Trophoblast cell (in vitro differentiated cells and primary cell): Measurements from ENCODE around the gene GSE1.
A peak's percentile ranks its signal among the peaks of the same experiment; 100 is the strongest.

Source experiments
- DNase-seq, 2 donors: peaks; one replicate each; pipeline ENCODE4 v3.0.0-alpha.2; 2016
- H2AFZ ChIP-seq: 2 replicates; pipeline ENCODE4 v1.6.1; 2013; ENCODE audit warnings: low read length, moderate library complexity, mild to moderate bottlenecking; ENCODE audit not compliant: insufficient read depth, poor library complexity
- H2AK5ac ChIP-seq: 2 replicates; pipeline ENCODE4 v1.6.1; 2013; ENCODE audit warnings: mild to moderate bottlenecking, low read length
- H2BK120ac ChIP-seq: 2 replicates; pipeline ENCODE4 v1.6.1; 2013; ENCODE audit warnings: low read length, mild to moderate bottlenecking, moderate library complexity; ENCODE audit not compliant: insufficient read depth, poor library complexity
- H2BK12ac ChIP-seq: 2 replicates; pipeline ENCODE4 v1.6.1; 2013; ENCODE audit warnings: mild to moderate bottlenecking, low read length, moderate library complexity
- H2BK5ac ChIP-seq: 2 replicates; pipeline ENCODE4 v1.6.1; 2013; ENCODE audit warnings: low read length, low read depth, moderate library complexity, mild to moderate bottlenecking; ENCODE audit not compliant: poor library complexity
- H3K14ac ChIP-seq: 2 replicates; pipeline ENCODE4 v1.6.1; 2013; ENCODE audit warnings: mild to moderate bottlenecking, low read length
- H3K18ac ChIP-seq: 2 replicates; pipeline ENCODE4 v1.6.1; 2013; ENCODE audit warnings: mild to moderate bottlenecking, low read length
- H3K23ac ChIP-seq: 2 replicates; pipeline ENCODE4 v1.6.1; 2013; ENCODE audit warnings: low read length
- H3K27ac ChIP-seq: 2 replicates; pipeline ENCODE4 v1.5.1; 2013; ENCODE audit warnings: low read depth, mild to moderate bottlenecking, inconsistent platforms, low read length, moderate library complexity
- H3K27me3 ChIP-seq: 2 replicates; pipeline ENCODE4 v1.6.1; 2013; ENCODE audit warnings: inconsistent platforms, mild to moderate bottlenecking, low read length, moderate library complexity; ENCODE audit not compliant: insufficient read depth
- H3K36me3 ChIP-seq, 2 experiments: 1 replicate in 1 of 2; 2 replicates in 1 of 2; pipeline ENCODE4 v1.6.1; 2013; ENCODE audit warnings: low read length in 2 of 2, mild to moderate bottlenecking in 2 of 2, moderate library complexity in 1 of 2; ENCODE audit not compliant: insufficient read depth in 2 of 2, control insufficient read depth in 1 of 2
- H3K4ac ChIP-seq: 2 replicates; pipeline ENCODE4 v1.6.1; 2013; ENCODE audit warnings: low read depth, mild to moderate bottlenecking, low read length, moderate library complexity
- H3K4me1 ChIP-seq, 2 experiments: 1 replicate in 1 of 2; 2 replicates in 1 of 2; pipeline ENCODE4 v1.6.1; 2013; ENCODE audit warnings: low read length in 2 of 2, mild to moderate bottlenecking in 2 of 2, moderate library complexity in 1 of 2; ENCODE audit not compliant: insufficient read depth in 2 of 2, control insufficient read depth in 1 of 2
- H3K4me2 ChIP-seq: 2 replicates; pipeline ENCODE4 v1.6.1; 2013; ENCODE audit warnings: inconsistent platforms, mild to moderate bottlenecking, low read length, moderate library complexity
- H3K4me3 ChIP-seq: 2 replicates; pipeline ENCODE4 v1.5.1; 2013; ENCODE audit warnings: mild to moderate bottlenecking, low read depth, low read length, inconsistent platforms
- H3K79me1 ChIP-seq: one replicate; pipeline ENCODE4 v1.6.1; 2013; ENCODE audit warnings: low read length
- H3K79me2 ChIP-seq: 2 replicates; pipeline ENCODE4 v1.6.1; 2013; ENCODE audit warnings: low read length, mild to moderate bottlenecking; ENCODE audit not compliant: control insufficient read depth, insufficient read depth, poor library complexity
- H3K9ac ChIP-seq: 2 replicates; pipeline ENCODE4 v1.6.1; 2013; ENCODE audit warnings: mild to moderate bottlenecking, low read length
- H3K9me3 ChIP-seq: 2 replicates; pipeline ENCODE4 v1.6.1; 2013; ENCODE audit warnings: low read depth, mild to moderate bottlenecking, control low read depth, inconsistent platforms, low read length; ENCODE audit not compliant: insufficient read depth
- H4K12ac ChIP-seq: 2 replicates; pipeline ENCODE4 v1.6.1; 2013; ENCODE audit warnings: low read depth, mild to moderate bottlenecking, low read length, moderate library complexity
- H4K8ac ChIP-seq: 2 replicates; pipeline ENCODE4 v1.6.1; 2013; ENCODE audit warnings: low read depth, mild to moderate bottlenecking, low read length, moderate library complexity
- H4K91ac ChIP-seq: one replicate; pipeline ENCODE4 v1.6.1; 2013; ENCODE audit warnings: low read depth, mild to moderate bottlenecking, low read length, moderate library complexity
- WGBS: extraction: QIAGEN DNeasy Blood & Tissue Kit; methylation state at CpG from one replicate; pipeline ENCODE4 v1.1.7; 2013; ENCODE audit warnings: missing lambda C conversion rate; ENCODE audit not compliant: insufficient read length, insufficient coverage; ENCODE audit errors: extremely low coverage; 5-methylcytosine and 5-hydroxymethylcytosine counted together

The GSE1 gene

DNA sequence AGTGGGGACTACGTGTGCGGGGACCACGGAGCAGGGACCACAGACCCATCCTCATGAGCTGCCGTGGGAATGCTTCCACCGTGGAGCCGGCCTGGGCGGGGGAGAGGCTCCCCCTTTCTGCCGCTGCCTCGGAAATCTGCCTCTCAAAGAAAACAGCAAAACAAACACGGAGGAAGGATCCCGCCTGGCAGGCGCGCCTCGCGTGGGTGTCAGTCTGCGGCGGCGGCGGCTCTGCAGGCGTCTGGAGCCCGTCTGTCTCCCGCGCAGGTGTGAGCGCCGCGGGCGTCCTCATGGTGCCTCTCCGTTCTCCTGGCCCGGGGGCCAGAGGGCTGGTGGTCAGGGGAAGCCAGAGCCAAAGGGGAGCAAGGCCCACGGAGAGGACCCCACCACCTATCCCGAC lies 27.5 kb downstream of the GSE1 start:
- H2AFZ ChIP-seq: no peak overlapping the region
- no peak for DNase-seq
- no CpG with 5 or more reads among the region's 31 CpGs for WGBS
- H3K4me1 ChIP-seq: peaks cover 13 to 14% of the 10 kb centered on the region in 2 experiments
- no peak overlapping the region for H2BK12ac ChIP-seq
- no peak overlapping the region for H4K8ac ChIP-seq
- no peaks in the 10 kb centered on the region for H3K27me3 ChIP-seq
- no peak overlapping the region for H3K18ac ChIP-seq
- H3K27ac ChIP-seq: no peak overlapping the region
- no peak overlapping the region for H3K14ac ChIP-seq
- peaks cover 13 to 29% of the 10 kb centered on the region in 2 experiments for H3K36me3 ChIP-seq
- no peak overlapping the region for H3K9ac ChIP-seq
- H3K9me3 ChIP-seq: no peaks in the 10 kb centered on the region
- H3K4ac ChIP-seq: no peak overlapping the region
- peaks cover 10% of the 10 kb centered on the region for H3K79me2 ChIP-seq
- H3K4me2 ChIP-seq: no peak overlapping the region
- no peak overlapping the region for H2AK5ac ChIP-seq
- H3K23ac ChIP-seq: no peak overlapping the region
- no peak overlapping the region for H4K91ac ChIP-seq
- H2BK5ac ChIP-seq: no peak overlapping the region
- peaks cover 6% of the 10 kb centered on the region for H3K79me1 ChIP-seq
- H3K4me3 ChIP-seq: no peak overlapping the region
- H4K12ac ChIP-seq: no peak overlapping the region
- no peak overlapping the region for H2BK120ac ChIP-seq

- Histone ChIP-seq H2AFZ (no peak overlapping the region), H3K27ac (no peak overlapping the region), H2BK120ac (no peak overlapping the region), H3K79me2 (peaks cover 7% of the 10 kb centered on the region), H3K18ac (no peak overlapping the region), H4K91ac (no peak overlapping the region), H3K27me3 (no peaks in the 10 kb centered on the region), H3K14ac (no peak overlapping the region), H3K9ac (no peak overlapping the region), H3K36me3 (peaks cover 8 to 25% of the 10 kb centered on the region in 2 experiments), H2BK5ac (no peak overlapping the region), H4K8ac (no peak overlapping the region), H2AK5ac (no peak overlapping the region), H3K4ac (peak overlapping the region; percentile 20), H2BK12ac (no peak overlapping the region), H3K9me3 (no peaks in the 10 kb centered on the region), H3K79me1 (peaks cover 6% of the 10 kb centered on the region), H3K4me3 (no peak overlapping the region), H3K23ac (no peak overlapping the region), H3K4me1 (peaks cover 18 to 20% of the 10 kb centered on the region in 2 experiments), H4K12ac (no peak overlapping the region), H3K4me2 (no peak overlapping the region)
- WGBS: no CpG with 5 or more reads among the region's 24 CpGs
- DNase-seq: no peak
Observed at GRCh38 chr16:85641305-85641704, 28.2 kb downstream of the GSE1 start.

GRCh38 chr16:85641776-85642176 lies 28.7 kb downstream of the GSE1 start:
- Histone ChIP-seq H3K27me3 (no peaks in the 10 kb centered on the region), H2BK120ac (no peak overlapping the region), H4K8ac (no peak overlapping the region), H3K9me3 (no peaks in the 10 kb centered on the region), H3K4ac (peak overlapping the region; percentile 20), H2AFZ (no peak overlapping the region), H3K4me3 (no peak overlapping the region), H3K79me1 (peaks cover 9% of the 10 kb centered on the region), H2AK5ac (no peak overlapping the region), H4K12ac (no peak overlapping the region), H3K27ac (no peak overlapping the region), H3K18ac (no peak overlapping the region), H3K4me1 (peaks cover 21 to 22% of the 10 kb centered on the region in 2 experiments), H4K91ac (no peak overlapping the region), H3K14ac (no peak overlapping the region), H2BK5ac (no peak overlapping the region), H3K9ac (no peak overlapping the region), H3K4me2 (no peak overlapping the region), H3K23ac (no peak overlapping the region), H3K79me2 (peaks cover 10% of the 10 kb centered on the region), H3K36me3 (peaks cover 7 to 24% of the 10 kb centered on the region in 2 experiments), H2BK12ac (no peak overlapping the region)
- no CpG with 5 or more reads among the region's 12 CpGs for WGBS
- no peak for DNase-seq

- no peak overlapping the region for H2AK5ac ChIP-seq
- no peaks in the 10 kb centered on the region for H3K9me3 ChIP-seq
- no CpG with 5 or more reads among the region's 32 CpGs for WGBS
- H3K23ac ChIP-seq: no peak overlapping the region
- no peak overlapping the region for H2AFZ ChIP-seq
- H2BK120ac ChIP-seq: no peak overlapping the region
- H4K12ac ChIP-seq: no peak overlapping the region
- H3K9ac ChIP-seq: no peak overlapping the region
- DNase-seq: no peak
- no peak overlapping the region for H4K8ac ChIP-seq
- no peaks in the 10 kb centered on the region for H3K27me3 ChIP-seq
- peaks cover 12% of the 10 kb centered on the region for H3K79me2 ChIP-seq
- no peak overlapping the region for H2BK12ac ChIP-seq
- H3K14ac ChIP-seq: no peak overlapping the region
- peaks cover 11 to 24% of the 10 kb centered on the region in 2 experiments for H3K36me3 ChIP-seq
- no peak overlapping the region for H3K18ac ChIP-seq
- H3K4me2 ChIP-seq: no peak overlapping the region
- no peak overlapping the region for H3K27ac ChIP-seq
- no peak overlapping the region for H2BK5ac ChIP-seq
- no peak overlapping the region for H4K91ac ChIP-seq
- peaks cover 23 to 24% of the 10 kb centered on the region in 2 experiments for H3K4me1 ChIP-seq
- H3K4me3 ChIP-seq: no peak overlapping the region
- peaks cover 9% of the 10 kb centered on the region for H3K79me1 ChIP-seq
- H3K4ac ChIP-seq: no peak overlapping the region
Observed at GRCh38 chr16:85642762-85643358, 29.7 kb downstream of the GSE1 start.
